Upper lobe of left lung (tissue), 4 donors: Measurements from ENCODE around the gene ZNF101.

Source experiments
- CTCF ChIP-seq, 6 experiments: fragments of 450-650 bp in 4 of 6; fragments of 200-600 bp in 2 of 6; sonication (generic) in 2 of 6; IDR thresholded peaks; one replicate each; pipeline ENCODE4 v1.5.1; 2016 to 2019; ENCODE audit warnings: antibody characterized with exemption in 6 of 6
- EP300 ChIP-seq, 4 donors: sonication (generic); formaldehyde crosslinking; IDR thresholded peaks; one replicate each; pipeline ENCODE4 v1.5.1; 2017; ENCODE audit warnings: antibody characterized with exemption in 4 of 4, control low read depth in 2 of 4
- POLR2A ChIP-seq, 4 donors: fragments of 450-650 bp; IDR thresholded peaks; one replicate each; pipeline ENCODE4 v1.5.1; 2016 to 2017; ENCODE audit warnings: antibody characterized with exemption in 4 of 4, mild to moderate bottlenecking in 2 of 4
- POLR2AphosphoS5 ChIP-seq, 2 donors: sonication (generic); formaldehyde crosslinking; IDR thresholded peaks; one replicate each; pipeline ENCODE4 v1.5.1; 2017; ENCODE audit warnings: antibody characterized with exemption in 2 of 2

GRCh38 chr19:19704836-19705235 is 36.2 kb downstream of the ZNF101 start:
- no peak for TF ChIP-seq EP300 (IDR thresholded peaks at IDR 0.05)
- TF ChIP-seq CTCF (IDR thresholded peaks at IDR 0.05): no peak
- no peak for TF ChIP-seq POLR2A (IDR thresholded peaks at IDR 0.05)
- TF ChIP-seq POLR2AphosphoS5 (IDR thresholded peaks at IDR 0.05): no peak
